ENCODE results near the gene REC114. TPM values are rescaled to one million over a fixed set of nuclear protein-coding genes. Genes with fewer than 3 reads are reported as not detected.

The REC114 gene
- total and polyA plus RNA-seq, 9 of the 15 experiments (the other 6 are each of a cell fraction or from before 2014, with no cell fraction given), result 0.07 to 0.24 TPM; not detected in 7

GRCh38 chr15:73598530-73599160 is 155.7 kb downstream of the REC114 start:
- ATAC-seq, result no peak
- H3K4me2 ChIP-seq (ENCODE audit: insufficient read depth, low read length), result no peak overlapping the region
- no peak for FAIRE-seq
- ChIA-PET POLR2A (no interaction called here), CTCF (ENCODE audit: low intra/inter-chr PET ratio) (no interaction called here)
- H3K4me1 ChIP-seq (replicated peaks in 1 of 2; ENCODE audit: control insufficient read depth in 2 of 2, insufficient read depth in 2 of 2, low read length in 2 of 2), result peaks cover 13 to 60% of the 10 kb centered on the region in 2 experiments
- peaks cover 89% of the 10 kb centered on the region for H3K79me2 ChIP-seq (ENCODE audit: control insufficient read depth, insufficient read depth, low read length)
- H3K4me3 ChIP-seq, result no peak overlapping the region
- 33% methylated on average over 3 of the region's 3 CpGs for WGBS (ENCODE audit: insufficient coverage, low coverage, missing lambda C conversion rate)
- in situ Hi-C loops (cut with MboI) (no loop called here), intact Hi-C loops (cut with micrococcal nuclease) (no loop called here)
- no peak overlapping the region for H3K27ac ChIP-seq (ENCODE audit: extremely low read depth, low read depth, low read length)
- no TSS peak for BruUV-seq (replicated peaks)
- H3K9ac ChIP-seq (ENCODE audit: insufficient read depth in 1 of 2, low read depth in 2 of 2, low read length in 2 of 2), result no peak overlapping the region
- H3K9me1 ChIP-seq (ENCODE audit: control insufficient read depth, insufficient read depth, low read length), result no peaks in the 10 kb centered on the region
- TF ChIP-seq HDAC6 (IDR thresholded peaks at IDR 0.05; ENCODE audit: low read depth, low read length), result no peak
- no peak for TF ChIP-seq SP1 (CRISPR knock-in tag; IDR thresholded peaks at IDR 0.05)
- TF ChIP-seq FOXK2 (conservative IDR thresholded peaks at IDR 0.05 in 1 of 2, IDR thresholded peaks at IDR 0.05 in 1 of 2; ENCODE audit: low read depth in 2 of 2), result no peak
- no peak for TF ChIP-seq HDAC3 (IDR thresholded peaks at IDR 0.05; ENCODE audit: borderline replicate concordance, partially characterized antibody)
- no peak for TF ChIP-seq EZH2 (IDR thresholded peaks at IDR 0.05; ENCODE audit: borderline replicate concordance, low read depth, low read length)
- TF ChIP-seq KDM1A (IDR thresholded peaks at IDR 0.05), result no peak
- no peak for TF ChIP-seq RFX7 (CRISPR knock-in tag; IDR thresholded peaks at IDR 0.05)
- TF ChIP-seq ID3 (CRISPR knock-in tag; IDR thresholded peaks at IDR 0.05), result no peak
- TF ChIP-seq ID3 (tag; IDR thresholded peaks at IDR 0.05), result no peak
- H3K36me3 ChIP-seq (ENCODE audit: control insufficient read depth, insufficient read depth, low read length), result peaks cover 3% of the 10 kb centered on the region; the same call in 2 of the 3 replicates
- DNase-seq (ENCODE audit: extremely low read depth in 1 of 4, low spot score in 3 of 4), result no peak
- H2AFZ ChIP-seq (ENCODE audit: low read depth, low read length), result no peak overlapping the region
- H3K27me3 ChIP-seq (ENCODE audit: control insufficient read depth in 2 of 2, insufficient read depth in 2 of 2, low read length in 2 of 2), result no peaks in the 10 kb centered on the region
- peaks cover 47% of the 10 kb centered on the region for H4K20me1 ChIP-seq (replicated peaks; ENCODE audit: control insufficient read depth, insufficient read depth, low read length)
- H3K9me3 ChIP-seq (replicated peaks; ENCODE audit: control insufficient read depth, insufficient read depth, low read depth, low read length), result no peaks in the 10 kb centered on the region

All from K562 (cell line).